Panc1 (cell line): Measurements from ENCODE around the gene DDAH1.

Experiments used
- CTCF ChIP-seq: fragments of 450-650 bp; IDR thresholded peaks from 2 replicates; pipeline ENCODE4 v1.5.1; 2017; ENCODE audit warnings: mild to moderate bottlenecking
- POLR2AphosphoS5 ChIP-seq: IDR thresholded peaks from 2 replicates; pipeline ENCODE4 v1.6.1; 2012; ENCODE audit warnings: mild to moderate bottlenecking, low read depth, low read length, moderate library complexity
- REST ChIP-seq, 2 experiments: IDR thresholded peaks; 2 replicates each; pipeline ENCODE4 v1.6.1; 2011 to 2012; ENCODE audit warnings: low read depth in 2 of 2, control low read depth in 1 of 2, low read length in 1 of 2, mild to moderate bottlenecking in 1 of 2, moderate library complexity in 1 of 2; ENCODE audit not compliant: insufficient read depth in 1 of 2
- SIN3A ChIP-seq: IDR thresholded peaks from 2 replicates; pipeline ENCODE4 v1.6.1; 2012; ENCODE audit warnings: low read depth, mild to moderate bottlenecking, low read length, moderate library complexity, borderline replicate concordance; ENCODE audit not compliant: insufficient read depth
- TCF7L2 ChIP-seq: IDR thresholded peaks from 2 replicates; pipeline ENCODE4 v1.6.1; 2011; ENCODE audit warnings: mild to moderate bottlenecking, low read depth, low read length, inconsistent platforms

- TF ChIP-seq CTCF (peak; percentile 99), POLR2AphosphoS5 (no peak), SIN3A (no peak), REST (IDR thresholded peaks at IDR 0.05; ENCODE audit: insufficient read depth in 1 of 2, low read depth in 2 of 2, low read length in 1 of 2) (no peak), TCF7L2 (no peak)
Observed at GRCh38 chr1:85344256-85344694, 120.7 kb downstream of the DDAH1 start.
